Measurements from ENCODE around the gene NDST1. TPM values are rescaled to one million over a fixed set of nuclear protein-coding genes. Genes with fewer than 3 reads are reported as not detected.

The NDST1 gene
- total RNA-seq, 4 donors from 2014 or later: 58.3 to 146 (median 72.1) TPM

- H3K4me1 ChIP-seq: peaks cover 0 to 35% (median 10%) of the 10 kb centered on the region in 3 donors
- H3K9me3 ChIP-seq: no peaks in the 10 kb centered on the region
- H3K27me3 ChIP-seq: no peaks in the 10 kb centered on the region
- 40% methylated on average over 2 of the region's 8 CpGs; no CpG with 5 or more reads in 1 of the 2 donors for WGBS, 2 donors (ENCODE audit: low coverage in 1 of 2)
- H3K36me3 ChIP-seq: peaks cover 0 to 95% of the 10 kb centered on the region in 2 donors
- H3K4me3 ChIP-seq: no peak overlapping the region
- H3K27ac ChIP-seq: peak overlapping the region in 1 of 4 donors; percentile 45
- peak; percentile 67 for ATAC-seq
- TF ChIP-seq CTCF (IDR thresholded peaks at IDR 0.05): peak in 3 of 4 experiments; percentile 71 to 93 (median 76)
- no peak for TF ChIP-seq POLR2A (IDR thresholded peaks at IDR 0.05)
- TF ChIP-seq EP300 (IDR thresholded peaks at IDR 0.05): no peak
- no peak for TF ChIP-seq POLR2AphosphoS5 (IDR thresholded peaks at IDR 0.05)
Observed at GRCh38 chr5:150544611-150545219, 36.8 kb downstream of the NDST1 start.

GRCh38 chr5:150545246-150545645 lies 37.3 kb downstream of the NDST1 start:
- WGBS, 2 donors (ENCODE audit: low coverage in 1 of 2): 94% methylated on average over 3 of the region's 13 CpGs; no CpG with 5 or more reads in 1 of the 2 donors
- Histone ChIP-seq H3K4me1 (peaks cover 0 to 31% (median 6%) of the 10 kb centered on the region in 3 donors), H3K27me3 (no peaks in the 10 kb centered on the region), H3K27ac (peak overlapping the region in 1 of 4 donors; percentile 45), H3K36me3 (peaks cover 0 to 95% of the 10 kb centered on the region in 2 donors), H3K4me3 (no peak overlapping the region), H3K9me3 (no peaks in the 10 kb centered on the region)
- no peak for ATAC-seq
- TF ChIP-seq EP300 (IDR thresholded peaks at IDR 0.05) (no peak), POLR2AphosphoS5 (IDR thresholded peaks at IDR 0.05) (no peak), POLR2A (IDR thresholded peaks at IDR 0.05) (no peak), CTCF (IDR thresholded peaks at IDR 0.05) (no peak)

- TF ChIP-seq CTCF (IDR thresholded peaks at IDR 0.05) (no peak), EP300 (IDR thresholded peaks at IDR 0.05) (no peak), POLR2A (IDR thresholded peaks at IDR 0.05) (no peak), POLR2AphosphoS5 (IDR thresholded peaks at IDR 0.05) (no peak)
- Histone ChIP-seq H3K4me1 (peaks cover 0 to 13% (median 0%) of the 10 kb centered on the region in 3 donors), H3K9me3 (no peaks in the 10 kb centered on the region), H3K27ac (no peak overlapping the region), H3K4me3 (no peak overlapping the region), H3K36me3 (peaks cover 0 to 96% of the 10 kb centered on the region in 2 donors), H3K27me3 (no peaks in the 10 kb centered on the region)
- no peak for ATAC-seq
- 90 to 100% methylated on average over 1 to 8 of the region's 15 CpGs for WGBS, 2 donors (ENCODE audit: low coverage in 1 of 2)
Observed at GRCh38 chr5:150548123-150548522, 40.2 kb downstream of the NDST1 start.

GRCh38 chr5:150549735-150550134 lies 41.8 kb downstream of the NDST1 start:
- 100% methylated on average over 1 of the region's 1 CpG for WGBS, 2 donors (ENCODE audit: low coverage in 1 of 2)
- no peak for ATAC-seq
- no peaks in the 10 kb centered on the region for H3K9me3 ChIP-seq
- H3K27ac ChIP-seq: no peak overlapping the region
- peaks cover 0 to 3% (median 0%) of the 10 kb centered on the region in 3 donors for H3K4me1 ChIP-seq
- TF ChIP-seq EP300 (IDR thresholded peaks at IDR 0.05): no peak
- no peak for TF ChIP-seq POLR2A (IDR thresholded peaks at IDR 0.05)
- TF ChIP-seq POLR2AphosphoS5 (IDR thresholded peaks at IDR 0.05): no peak
- no peak for TF ChIP-seq CTCF (IDR thresholded peaks at IDR 0.05)
- H3K36me3 ChIP-seq: peaks cover 0 to 100% of the 10 kb centered on the region in 2 donors
- no peak overlapping the region for H3K4me3 ChIP-seq
- H3K27me3 ChIP-seq: no peaks in the 10 kb centered on the region

GRCh38 chr5:150550286-150550685 lies 42.4 kb downstream of the NDST1 start:
- TF ChIP-seq EP300 (IDR thresholded peaks at IDR 0.05) (no peak), POLR2AphosphoS5 (IDR thresholded peaks at IDR 0.05) (no peak), CTCF (IDR thresholded peaks at IDR 0.05) (no peak), POLR2A (IDR thresholded peaks at IDR 0.05) (no peak)
- Histone ChIP-seq H3K4me3 (no peak overlapping the region), H3K27ac (no peak overlapping the region), H3K9me3 (no peaks in the 10 kb centered on the region), H3K36me3 (peaks cover 0 to 100% of the 10 kb centered on the region in 2 donors), H3K4me1 (no peaks in the 10 kb centered on the region), H3K27me3 (no peaks in the 10 kb centered on the region)
- ATAC-seq: no peak
- 67 to 81% methylated on average over 4 to 7 of the region's 8 CpGs for WGBS, 2 donors (ENCODE audit: low coverage in 1 of 2)
